T-helper 2 cell treated with Interferon-gamma antibody and Interleukin-4, amounts not matched to agents 100 ng/mL and 5 ng/mL, for 36 hours (primary cell): ENCODE data around the gene ADGRL2. TPM values are rescaled to one million over a fixed set of nuclear protein-coding genes. Genes with fewer than 3 reads are reported as not detected.

Source experiments
- intact Hi-C: fragments of 100-400 bp; cut with micrococcal nuclease; formaldehyde crosslinking; loops from one replicate; pipeline ENCODE4 v1.15.1; 2023
- total RNA-seq: library from RNA; stranded (reverse); gene quantifications from 2 replicates; pipeline ENCODE4 v1.2.3, GENCODE V29; 2022

The ADGRL2 gene
- total RNA-seq, 1 donor from 2014 or later, result not detected

- intact Hi-C loops, result no loop called here
Observed at GRCh38 chr1:81805537-81806431, 5.0 kb downstream of the ADGRL2 start.

DNA sequence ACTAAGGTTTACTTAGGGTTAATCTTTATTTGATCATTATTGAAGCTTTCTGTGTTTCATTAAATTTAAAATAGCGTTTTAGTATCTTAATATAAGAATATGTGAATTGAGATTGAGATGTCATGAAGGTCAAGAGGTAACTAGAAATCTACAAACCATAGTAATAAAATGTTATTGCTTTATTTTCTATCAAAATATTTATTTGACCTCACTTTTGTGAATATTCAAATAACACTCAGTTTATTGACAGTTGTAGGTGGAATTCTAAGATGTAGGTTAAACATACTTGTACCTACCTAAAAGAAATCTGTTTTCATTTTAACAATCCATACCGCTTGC lies 5.7 kb downstream of the ADGRL2 start:
- intact Hi-C loops, result no loop called here

GRCh38 chr1:81808760-81809159 lies 8.0 kb downstream of the ADGRL2 start:
- intact Hi-C loops, result no loop called here

- intact Hi-C loops, result no loop called here
Observed at GRCh38 chr1:81809808-81810207, 9.1 kb downstream of the ADGRL2 start.

GRCh38 chr1:81811757-81812371 lies 11.1 kb downstream of the ADGRL2 start:
- intact Hi-C loops, result no loop called here

- intact Hi-C loops, result no loop called here
Observed at GRCh38 chr1:81812712-81813111, 12.0 kb downstream of the ADGRL2 start.

DNA sequence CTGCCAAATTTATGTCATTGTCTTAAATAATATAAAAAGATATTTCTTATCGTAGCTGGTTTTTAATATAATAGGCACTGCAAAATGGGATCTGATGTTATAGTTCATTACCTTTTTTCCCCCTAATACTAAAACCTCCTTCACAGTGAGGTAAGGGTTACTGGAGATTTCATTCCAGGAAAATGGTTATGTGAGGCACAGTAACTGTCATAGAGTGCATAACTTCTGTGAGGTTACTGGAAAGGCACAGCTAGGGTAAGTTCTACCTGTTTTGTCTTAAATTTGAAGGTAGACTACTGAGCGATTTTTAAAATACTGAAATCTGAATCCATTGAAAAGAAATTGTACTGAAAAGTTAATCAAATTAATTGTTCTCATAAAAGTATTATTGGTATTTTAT lies 13.0 kb downstream of the ADGRL2 start:
- intact Hi-C loops, result no loop called here

- intact Hi-C loops, result no loop called here
Observed at GRCh38 chr1:81819613-81820012, 18.9 kb downstream of the ADGRL2 start.

DNA sequence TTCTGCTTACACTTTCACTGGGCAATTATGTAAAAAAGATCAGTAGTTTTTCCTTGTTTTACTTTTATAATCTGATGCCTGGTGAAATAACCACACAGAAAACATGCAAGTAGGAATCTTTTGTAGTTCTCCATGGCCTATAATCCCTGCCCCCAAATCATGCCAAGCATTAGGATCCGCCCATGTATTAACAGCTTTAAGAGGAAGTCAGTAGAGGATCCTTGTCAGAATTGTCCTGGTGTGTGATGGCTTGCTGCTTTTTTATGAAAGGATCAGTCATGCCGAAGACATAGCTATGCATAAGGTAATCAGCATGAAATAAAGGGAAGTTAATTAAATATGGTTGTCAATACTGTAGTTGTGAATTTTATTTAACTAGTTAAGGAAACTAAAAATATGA lies 20.0 kb downstream of the ADGRL2 start:
- intact Hi-C loops, result no loop called here

DNA sequence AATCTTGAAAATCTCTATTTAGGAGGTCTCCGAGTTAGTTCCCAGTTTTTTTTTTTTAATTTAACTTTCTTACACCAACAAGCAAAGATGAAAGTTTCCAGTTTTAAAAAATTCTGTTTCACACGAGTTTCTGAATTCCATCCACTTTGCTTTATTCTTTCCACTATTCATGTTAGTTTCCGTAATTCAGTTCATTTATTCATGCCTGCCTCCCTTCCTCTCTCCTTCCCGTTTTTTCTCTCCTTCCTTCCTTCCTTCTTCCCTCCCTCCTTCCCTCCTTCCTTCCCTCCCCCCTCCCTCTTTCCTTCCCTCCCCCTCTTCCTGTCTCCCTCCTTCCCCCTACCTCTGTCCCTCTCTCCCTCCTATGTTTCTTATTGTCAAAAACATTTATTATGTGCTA lies 22.3 kb downstream of the ADGRL2 start:
- intact Hi-C loops, result no loop called here

GRCh38 chr1:81824759-81825158 lies 24.0 kb downstream of the ADGRL2 start:
- intact Hi-C loops, result no loop called here

GRCh38 chr1:81827942-81828341 lies 27.2 kb downstream of the ADGRL2 start:
- intact Hi-C loops, result no loop called here

DNA sequence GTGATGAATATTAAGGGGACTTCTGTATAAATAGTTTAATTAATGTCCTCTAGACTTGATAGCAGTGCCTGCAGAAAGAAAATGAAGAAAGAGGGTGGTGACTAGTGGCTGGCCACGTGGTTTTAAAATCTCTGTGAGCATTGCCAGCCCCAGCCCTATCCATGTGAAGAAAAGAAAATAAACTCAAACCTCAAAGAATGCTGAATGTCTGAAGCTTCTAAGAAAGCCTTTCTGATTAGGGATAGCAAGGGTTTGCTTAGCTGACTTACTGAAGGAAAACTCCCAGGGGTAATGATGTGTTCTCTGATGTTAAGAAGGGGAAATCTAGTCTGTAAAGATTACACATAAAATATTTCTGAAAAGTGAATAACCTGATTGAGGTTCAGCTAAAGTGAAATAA lies 31.8 kb downstream of the ADGRL2 start:
- intact Hi-C loops, result no loop called here

DNA sequence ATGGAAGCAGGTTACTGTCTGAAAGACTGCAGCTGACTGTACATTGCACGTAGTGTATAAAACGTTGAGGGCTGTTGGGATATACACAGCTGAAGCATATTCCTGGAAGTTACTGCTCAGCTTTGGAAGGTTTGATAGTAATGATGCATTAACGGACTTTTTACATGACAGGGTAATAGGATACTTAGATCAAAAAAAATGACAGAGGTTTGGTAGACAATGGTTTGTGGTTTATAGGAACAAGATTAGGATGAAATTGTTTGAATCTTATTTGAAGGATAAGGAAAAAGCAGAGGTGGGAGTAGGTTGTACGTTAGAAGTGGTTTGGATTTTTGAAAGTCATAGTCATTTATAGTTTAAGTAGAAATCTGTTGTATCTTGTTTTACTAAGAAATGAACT lies 33.0 kb downstream of the ADGRL2 start:
- intact Hi-C loops, result no loop called here

GRCh38 chr1:81834268-81834667 lies 33.5 kb downstream of the ADGRL2 start:
- intact Hi-C loops, result no loop called here

DNA sequence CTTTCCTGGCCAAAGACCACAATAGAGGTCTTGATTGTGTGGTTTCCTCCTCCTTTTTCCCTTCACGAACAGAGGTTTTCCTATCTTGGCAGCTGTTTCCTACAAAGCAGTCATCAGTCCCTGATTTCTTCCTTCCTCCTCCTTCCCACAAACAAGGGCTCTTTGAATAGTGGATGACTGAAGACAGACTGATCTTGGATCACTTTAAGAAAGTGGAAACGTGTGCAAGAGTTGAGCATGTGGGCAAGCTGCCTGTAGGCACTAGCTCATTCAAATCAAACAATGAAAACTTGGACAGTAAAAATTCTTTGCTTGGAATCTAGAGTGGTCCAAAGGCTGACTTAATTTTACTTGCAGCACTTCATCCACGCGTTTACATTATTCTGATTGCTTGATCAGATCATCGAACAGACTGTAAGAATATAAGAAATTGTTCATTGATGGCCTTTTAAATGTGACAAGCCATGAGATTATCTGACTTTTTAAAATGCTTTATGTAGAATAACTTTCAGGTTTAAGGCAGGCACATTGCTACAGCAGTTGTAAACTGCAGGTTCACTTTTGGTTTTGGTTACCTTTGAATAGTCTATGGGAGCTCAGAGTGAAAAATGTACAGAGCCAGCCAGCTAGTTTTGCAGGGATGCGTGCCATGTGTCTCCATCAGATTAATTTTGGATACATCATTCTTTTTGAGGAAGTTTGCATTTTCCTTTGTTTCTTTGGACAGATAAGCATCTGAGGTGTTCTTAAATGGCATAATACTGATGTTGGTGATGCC lies 34.4 kb downstream of the ADGRL2 start:
- intact Hi-C loops, result no loop called here

DNA sequence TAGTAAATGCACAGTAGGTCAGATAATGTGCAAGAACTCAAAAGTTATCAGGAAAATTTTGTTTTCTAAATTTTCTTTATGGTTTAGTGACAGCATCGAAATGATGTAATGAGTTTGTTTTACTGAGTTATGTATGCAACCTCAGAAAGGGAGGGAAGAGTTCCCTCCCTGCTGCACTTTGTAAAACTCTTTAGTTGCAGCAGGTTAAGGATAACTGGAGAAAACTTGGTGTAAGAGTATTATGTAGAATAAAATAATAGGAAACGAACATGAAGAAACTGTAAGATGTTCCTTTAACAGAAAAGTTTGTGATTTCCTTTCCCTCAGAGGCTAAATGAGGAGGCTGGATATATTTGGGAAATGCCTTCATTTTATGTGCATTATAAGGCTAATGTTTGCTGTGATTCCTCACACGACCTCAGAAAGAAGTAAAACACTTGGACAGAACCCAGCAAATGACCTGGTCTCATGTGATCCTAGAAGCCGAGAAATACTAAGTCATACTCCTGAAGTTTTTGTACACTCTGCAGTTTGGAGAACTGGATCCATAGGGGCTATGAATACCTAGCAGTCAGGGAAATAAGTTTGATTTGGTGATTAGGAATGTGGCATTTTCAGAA lies 35.4 kb downstream of the ADGRL2 start:
- intact Hi-C loops, result no loop called here

GRCh38 chr1:81838600-81839218 lies 38.0 kb downstream of the ADGRL2 start:
- intact Hi-C loops, result no loop called here

DNA sequence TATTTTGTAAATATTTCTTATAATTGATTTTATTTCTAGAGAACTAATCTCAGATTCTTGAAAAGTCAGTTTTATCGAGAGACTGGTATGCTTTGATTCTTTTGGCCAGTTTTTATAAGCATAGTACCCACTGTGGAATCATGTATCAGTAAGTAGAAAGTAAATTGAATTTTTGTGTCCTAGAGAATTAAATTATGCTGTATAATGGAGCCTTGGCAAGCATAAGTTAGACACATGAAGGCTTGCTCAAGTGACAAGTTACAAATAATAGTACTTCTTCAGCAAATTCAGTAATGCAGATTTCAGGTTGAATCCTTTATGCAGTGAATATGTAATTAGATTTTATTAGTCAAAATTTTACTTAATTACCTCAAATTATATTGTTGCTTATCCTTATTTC lies 40.1 kb downstream of the ADGRL2 start:
- intact Hi-C loops, result no loop called here

DNA sequence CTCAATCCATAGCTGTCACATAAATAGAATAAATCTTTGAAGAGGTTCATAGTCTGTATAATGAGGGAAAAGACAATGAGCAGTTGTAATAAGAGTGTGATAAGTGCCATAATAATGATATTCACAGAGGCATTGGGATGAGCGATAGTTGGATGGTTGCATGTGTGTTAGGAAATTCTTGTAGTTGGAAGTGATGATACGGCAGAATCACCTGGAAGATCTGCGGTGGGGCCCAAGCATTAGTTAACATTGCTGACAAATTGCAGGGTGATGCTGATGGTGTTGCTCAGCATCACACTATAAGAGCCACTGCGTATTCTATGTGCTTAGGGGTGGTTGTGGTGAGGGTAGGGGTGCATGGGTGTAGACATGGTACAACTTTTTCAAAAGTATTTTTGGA lies 41.1 kb downstream of the ADGRL2 start:
- intact Hi-C loops, result no loop called here

GRCh38 chr1:81844477-81844876 lies 43.7 kb downstream of the ADGRL2 start:
- intact Hi-C loops, result no loop called here
